ENCODE data around the gene MMP2.

MMP2 gene

GRCh38 chr16:55473587-55473986 lies 5.4 kb upstream of the MMP2 start:
- H3K9me2 ChIP-seq (replicated peaks; ENCODE audit: insufficient read depth, low read length), result no peaks in the 10 kb centered on the region
- H3K9me3 ChIP-seq (replicated peaks; ENCODE audit: insufficient read depth, low read length), result no peaks in the 10 kb centered on the region
- H2AFZ ChIP-seq (ENCODE audit: low read length), result no peak overlapping the region
- no peak overlapping the region for H3K4me2 ChIP-seq (ENCODE audit: low read depth, low read length)
- no peaks in the 10 kb centered on the region for H3K4me1 ChIP-seq (ENCODE audit: low read length)
- no peaks in the 10 kb centered on the region for H4K20me1 ChIP-seq (ENCODE audit: insufficient read depth, low read length)
- H3K27me3 ChIP-seq (replicated peaks; ENCODE audit: insufficient read depth, low read length), result no peaks in the 10 kb centered on the region
- H3K9ac ChIP-seq (ENCODE audit: low read length), result no peak overlapping the region
- no peaks in the 10 kb centered on the region for H3K36me3 ChIP-seq (replicated peaks; ENCODE audit: insufficient read depth, low read length)
- TF ChIP-seq EZH2phosphoT487 (IDR thresholded peaks at IDR 0.05; ENCODE audit: low read length) (no peak), EZH2 (optimal IDR thresholded peaks at IDR 0.05; ENCODE audit: low read depth, low read length) (no peak), CTCF (IDR thresholded peaks at IDR 0.05; ENCODE audit: low read length) (no peak)
- H3K79me2 ChIP-seq (ENCODE audit: low read length), result no peaks in the 10 kb centered on the region
- H3K4me3 ChIP-seq (ENCODE audit: low read length), result no peak overlapping the region
- no peak overlapping the region for H3K27ac ChIP-seq (ENCODE audit: low read length)
- no peak for DNase-seq
- H3F3A ChIP-seq (ENCODE audit: insufficient read depth, low read length), result no peaks in the 10 kb centered on the region

GRCh38 chr16:55474821-55475220 lies 4.2 kb upstream of the MMP2 start:
- Histone ChIP-seq H4K20me1 (ENCODE audit: insufficient read depth, low read length) (no peaks in the 10 kb centered on the region), H3K4me1 (ENCODE audit: low read length) (no peaks in the 10 kb centered on the region), H3F3A (ENCODE audit: insufficient read depth, low read length) (no peaks in the 10 kb centered on the region), H2AFZ (ENCODE audit: low read length) (no peak overlapping the region), H3K79me2 (ENCODE audit: low read length) (no peaks in the 10 kb centered on the region), H3K4me2 (ENCODE audit: low read depth, low read length) (no peak overlapping the region), H3K27ac (ENCODE audit: low read length) (no peak overlapping the region), H3K9me2 (replicated peaks; ENCODE audit: insufficient read depth, low read length) (no peaks in the 10 kb centered on the region), H3K27me3 (replicated peaks; ENCODE audit: insufficient read depth, low read length) (no peaks in the 10 kb centered on the region), H3K36me3 (replicated peaks; ENCODE audit: insufficient read depth, low read length) (no peaks in the 10 kb centered on the region), H3K4me3 (ENCODE audit: low read length) (no peak overlapping the region), H3K9ac (ENCODE audit: low read length) (no peak overlapping the region), H3K9me3 (replicated peaks; ENCODE audit: insufficient read depth, low read length) (no peaks in the 10 kb centered on the region)
- no peak for DNase-seq
- no peak for TF ChIP-seq CTCF (IDR thresholded peaks at IDR 0.05; ENCODE audit: low read length)
- no peak for TF ChIP-seq EZH2 (optimal IDR thresholded peaks at IDR 0.05; ENCODE audit: low read depth, low read length)
- TF ChIP-seq EZH2phosphoT487 (IDR thresholded peaks at IDR 0.05; ENCODE audit: low read length), result no peak

- H3K27me3 ChIP-seq (replicated peaks; ENCODE audit: insufficient read depth, low read length), result no peaks in the 10 kb centered on the region
- no peak for DNase-seq
- no peaks in the 10 kb centered on the region for H4K20me1 ChIP-seq (ENCODE audit: insufficient read depth, low read length)
Measured at GRCh38 chr16:55475919-55476318, 3.1 kb upstream of the MMP2 start.

More at GRCh38 chr16:55475919-55476318, 3.1 kb upstream of the MMP2 start:
- Histone ChIP-seq H3K9me2 (replicated peaks; ENCODE audit: insufficient read depth, low read length) (no peaks in the 10 kb centered on the region), H3K4me1 (ENCODE audit: low read length) (no peaks in the 10 kb centered on the region), H3K9me3 (replicated peaks; ENCODE audit: insufficient read depth, low read length) (no peaks in the 10 kb centered on the region), H3K4me2 (ENCODE audit: low read depth, low read length) (no peak overlapping the region), H3K27ac (ENCODE audit: low read length) (no peak overlapping the region), H2AFZ (ENCODE audit: low read length) (no peak overlapping the region), H3K9ac (ENCODE audit: low read length) (no peak overlapping the region), H3K4me3 (ENCODE audit: low read length) (no peak overlapping the region), H3K36me3 (replicated peaks; ENCODE audit: insufficient read depth, low read length) (no peaks in the 10 kb centered on the region), H3F3A (ENCODE audit: insufficient read depth, low read length) (no peaks in the 10 kb centered on the region), H3K79me2 (ENCODE audit: low read length) (no peaks in the 10 kb centered on the region)
- TF ChIP-seq CTCF (IDR thresholded peaks at IDR 0.05; ENCODE audit: low read length), result no peak
- no peak for TF ChIP-seq EZH2 (optimal IDR thresholded peaks at IDR 0.05; ENCODE audit: low read depth, low read length)
- TF ChIP-seq EZH2phosphoT487 (IDR thresholded peaks at IDR 0.05; ENCODE audit: low read length), result no peak
